Measurements from ENCODE around the gene ZFYVE28.
"Not testable (repeated sequence)": the region's sequence is repeated elsewhere in the genome, so short reads cannot be mapped to it uniquely, and the experiment has no call there.

DNA sequence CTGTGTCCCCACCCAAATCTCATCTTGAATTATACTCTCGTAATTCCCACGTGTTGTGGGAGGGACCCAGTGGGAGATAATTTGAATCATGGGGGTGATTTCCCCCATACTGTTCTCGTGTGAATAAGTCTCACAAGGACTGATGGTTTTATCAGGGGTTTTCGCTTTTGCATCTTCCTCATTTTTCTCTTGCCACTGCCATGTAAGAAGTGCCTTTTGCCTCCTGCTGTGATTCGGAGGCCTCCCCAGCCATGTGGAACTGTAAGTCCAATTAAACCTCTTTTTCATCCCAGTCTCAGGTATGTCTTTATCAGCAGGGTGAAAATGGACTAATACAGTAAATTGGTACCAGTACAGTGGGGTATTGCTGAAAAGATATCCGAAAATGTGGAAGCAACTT lies 37.9 kb downstream of the ZFYVE28 start:
- TF ChIP-seq, protein P1, sequence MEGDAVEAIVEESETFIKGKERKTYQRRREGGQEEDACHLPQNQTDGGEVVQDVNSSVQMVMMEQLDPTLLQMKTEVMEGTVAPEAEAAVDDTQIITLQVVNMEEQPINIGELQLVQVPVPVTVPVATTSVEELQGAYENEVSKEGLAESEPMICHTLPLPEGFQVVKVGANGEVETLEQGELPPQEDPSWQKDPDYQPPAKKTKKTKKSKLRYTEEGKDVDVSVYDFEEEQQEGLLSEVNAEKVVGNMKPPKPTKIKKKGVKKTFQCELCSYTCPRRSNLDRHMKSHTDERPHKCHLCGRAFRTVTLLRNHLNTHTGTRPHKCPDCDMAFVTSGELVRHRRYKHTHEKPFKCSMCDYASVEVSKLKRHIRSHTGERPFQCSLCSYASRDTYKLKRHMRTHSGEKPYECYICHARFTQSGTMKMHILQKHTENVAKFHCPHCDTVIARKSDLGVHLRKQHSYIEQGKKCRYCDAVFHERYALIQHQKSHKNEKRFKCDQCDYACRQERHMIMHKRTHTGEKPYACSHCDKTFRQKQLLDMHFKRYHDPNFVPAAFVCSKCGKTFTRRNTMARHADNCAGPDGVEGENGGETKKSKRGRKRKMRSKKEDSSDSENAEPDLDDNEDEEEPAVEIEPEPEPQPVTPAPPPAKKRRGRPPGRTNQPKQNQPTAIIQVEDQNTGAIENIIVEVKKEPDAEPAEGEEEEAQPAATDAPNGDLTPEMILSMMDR (IDR thresholded peaks at IDR 0.05) = not testable (repeated sequence)
- not testable (repeated sequence) for TF ChIP-seq POLR2A (IDR thresholded peaks at IDR 0.05)

All from body of pancreas (tissue), 4 donors.